Peyer's patch (tissue), 4 donors: ENCODE measurements around the gene EYS. TPM values are rescaled to one million over a fixed set of nuclear protein-coding genes. Genes with fewer than 3 reads are reported as not detected.
"Not testable (repeated sequence)": the region's sequence is repeated elsewhere in the genome, so short reads cannot be mapped to it uniquely, and the experiment has no call there.

Experiments
- DNase-seq, 3 donors: peaks; one replicate each; pipeline ENCODE4 v3.0.0-alpha.2; 2017 to 2019
- H3K27ac ChIP-seq, 4 donors: fragments of 200-600 bp; sonication (generic); one replicate each; pipeline ENCODE4 v1.5.1; 2016 to 2019
- H3K27me3 ChIP-seq, 2 donors: fragments of 200-600 bp; sonication (generic); one replicate each; pipeline ENCODE4 v1.5.1; 2019
- H3K36me3 ChIP-seq, 3 donors: fragments of 200-600 bp; sonication (generic); one replicate each; pipeline ENCODE4 v1.5.1; 2016 to 2019
- H3K4me1 ChIP-seq, 4 donors: fragments of 200-600 bp; sonication (generic); one replicate each; pipeline ENCODE4 v1.5.1; 2016 to 2019
- H3K4me3 ChIP-seq, 4 donors: fragments of 200-600 bp; sonication (generic); 1 replicate in 3 of 4; 2 replicates in 1 of 4; pipeline ENCODE4 v1.5.1; 2016 to 2019; ENCODE audit warnings: mild to moderate bottlenecking in 1 of 4
- H3K9me3 ChIP-seq, 4 donors: fragments of 200-600 bp; sonication (generic); one replicate each; pipeline ENCODE4 v1.5.1; 2016 to 2019; ENCODE audit warnings: mild to moderate bottlenecking in 1 of 4
- CTCF ChIP-seq, 6 experiments: fragments of 450-650 bp in 4 of 6; fragments of 200-600 bp in 2 of 6; sonication (generic) in 1 of 6; IDR thresholded peaks; one replicate each; pipeline ENCODE4 v1.5.1; 2017 to 2019; ENCODE audit warnings: antibody characterized with exemption in 6 of 6, mild to moderate bottlenecking in 3 of 6, moderate library complexity in 1 of 6
- POLR2A ChIP-seq, 2 donors: fragments of 450-650 bp; IDR thresholded peaks; one replicate each; pipeline ENCODE4 v1.5.1; 2017; ENCODE audit warnings: antibody characterized with exemption in 2 of 2, mild to moderate bottlenecking in 2 of 2, moderate library complexity in 2 of 2
- total RNA-seq, 4 donors: library from RNA; depleted of rRNA; stranded (reverse); fragments of >200 nt; gene quantifications; one replicate each; pipeline ENCODE4 v1.1.0, GENCODE V29; 2016

The EYS gene
- total RNA-seq, 4 donors from 2014 or later, result 0.13 to 1.5 (median 0.35) TPM; not detected in 1

- Histone ChIP-seq H3K4me1 (no peaks in the 10 kb centered on the region), H3K27ac (no peak overlapping the region), H3K27me3 (no peaks in the 10 kb centered on the region), H3K4me3 (no peak overlapping the region), H3K36me3 (no peaks in the 10 kb centered on the region), H3K9me3 (no peaks in the 10 kb centered on the region)
- DNase-seq, result no peak
- TF ChIP-seq POLR2A (IDR thresholded peaks at IDR 0.05), result no peak
- TF ChIP-seq CTCF (IDR thresholded peaks at IDR 0.05), result no peak
Observed at GRCh38 chr6:65006788-65007187, 700.2 kb downstream of the EYS start.

GRCh38 chr6:65004283-65004682 is 702.7 kb downstream of the EYS start:
- Histone ChIP-seq H3K27me3 (no peaks in the 10 kb centered on the region), H3K9me3 (no peaks in the 10 kb centered on the region), H3K36me3 (no peaks in the 10 kb centered on the region), H3K4me1 (no peaks in the 10 kb centered on the region), H3K4me3 (no peak overlapping the region), H3K27ac (no peak overlapping the region)
- TF ChIP-seq CTCF (IDR thresholded peaks at IDR 0.05) (no peak), POLR2A (IDR thresholded peaks at IDR 0.05) (no peak)
- DNase-seq, result no peak

DNA sequence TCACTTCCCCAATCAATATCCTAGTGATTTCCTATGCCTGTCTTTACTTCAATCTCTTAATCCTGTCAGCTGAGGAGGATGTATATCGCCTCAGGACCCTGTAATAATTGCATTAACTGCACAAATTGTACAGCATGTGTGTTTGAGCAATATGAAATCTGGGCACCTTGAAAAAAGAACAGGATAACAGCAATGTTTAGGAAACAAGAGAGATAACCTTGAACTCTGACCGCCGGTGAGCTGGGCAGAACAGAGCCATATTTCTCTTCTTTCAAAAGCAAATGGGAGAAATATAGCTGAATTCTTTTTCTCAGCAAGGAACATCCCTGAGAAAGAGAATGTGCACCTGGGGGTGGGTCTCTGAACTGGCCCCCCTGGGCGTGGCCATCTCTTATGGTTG is 704.1 kb downstream of the EYS start:
- not testable (repeated sequence) for H3K36me3 ChIP-seq, H3K27me3 ChIP-seq, H3K9me3 ChIP-seq, H3K4me3 ChIP-seq, DNase-seq, H3K27ac ChIP-seq, H3K4me1 ChIP-seq

- Histone ChIP-seq H3K4me3 (no peak overlapping the region), H3K9me3 (no peaks in the 10 kb centered on the region), H3K4me1 (no peaks in the 10 kb centered on the region), H3K27me3 (no peaks in the 10 kb centered on the region), H3K36me3 (no peaks in the 10 kb centered on the region), H3K27ac (no peak overlapping the region)
- TF ChIP-seq POLR2A (IDR thresholded peaks at IDR 0.05) (no peak), CTCF (IDR thresholded peaks at IDR 0.05) (no peak)
- DNase-seq, result no peak
Observed at GRCh38 chr6:65000815-65001214, 706.2 kb downstream of the EYS start.

- TF ChIP-seq POLR2A (IDR thresholded peaks at IDR 0.05) (no peak), CTCF (IDR thresholded peaks at IDR 0.05) (no peak)
- no peaks in the 10 kb centered on the region for H3K36me3 ChIP-seq
- no peaks in the 10 kb centered on the region for H3K4me1 ChIP-seq
- H3K27ac ChIP-seq, result no peak overlapping the region
- no peaks in the 10 kb centered on the region for H3K9me3 ChIP-seq
- no peak overlapping the region for H3K4me3 ChIP-seq
- H3K27me3 ChIP-seq, result no peaks in the 10 kb centered on the region
- no peak for DNase-seq
Observed at GRCh38 chr6:64998204-64998603, 708.8 kb downstream of the EYS start.

GRCh38 chr6:64996301-64996700 is 710.7 kb downstream of the EYS start:
- no peaks in the 10 kb centered on the region for H3K4me1 ChIP-seq
- H3K36me3 ChIP-seq, result no peaks in the 10 kb centered on the region
- DNase-seq, result no peak

More at GRCh38 chr6:64996301-64996700, 710.7 kb downstream of the EYS start:
- no peak overlapping the region for H3K4me3 ChIP-seq
- H3K27ac ChIP-seq, result no peak overlapping the region
- no peaks in the 10 kb centered on the region for H3K27me3 ChIP-seq
- no peak for TF ChIP-seq CTCF (IDR thresholded peaks at IDR 0.05)
- no peak for TF ChIP-seq POLR2A (IDR thresholded peaks at IDR 0.05)
- no peaks in the 10 kb centered on the region for H3K9me3 ChIP-seq
